HEK293T (cell line): Measurements from ENCODE around the gene STK33.

Source experiments
- ARNT ChIP-seq: fragments of 450-650 bp; IDR thresholded peaks from 2 replicates; pipeline ENCODE4 v1.6.1; 2017; ENCODE audit warnings: mild to moderate bottlenecking
- CTBP1 ChIP-seq: fragments of 450-650 bp; IDR thresholded peaks from 2 replicates; pipeline ENCODE4 v1.6.1; 2016; ENCODE audit warnings: borderline replicate concordance
- L3MBTL2 ChIP-seq: fragments of 450-650 bp; conservative IDR thresholded peaks from 2 replicates; pipeline ENCODE4 v1.6.1; 2016; ENCODE audit warnings: mild to moderate bottlenecking
- PKNOX1 ChIP-seq: fragments of 450-650 bp; IDR thresholded peaks from 2 replicates; pipeline ENCODE4 v1.6.1; 2016
- SP1 ChIP-seq: fragments of 450-650 bp; IDR thresholded peaks from 2 replicates; pipeline ENCODE4 v1.6.1; 2017

- TF ChIP-seq SP1 (no peak), CTBP1 (no peak), L3MBTL2 (no peak), PKNOX1 (no peak), ARNT (no peak)
Measured at GRCh38 chr11:8573777-8574176, 20.3 kb downstream of the STK33 start.
